GM12801 (cell line): ENCODE measurements around the gene GAS6.

ENCODE experiments used
- TF ChIP-seq, protein P1 (sequence below): IDR thresholded peaks from one replicate; pipeline ENCODE4 v1.5.1; 2011; ENCODE audit warnings: control low read depth; ENCODE audit not compliant: insufficient read length; ENCODE audit errors: extremely low read depth

The GAS6 gene

DNA sequence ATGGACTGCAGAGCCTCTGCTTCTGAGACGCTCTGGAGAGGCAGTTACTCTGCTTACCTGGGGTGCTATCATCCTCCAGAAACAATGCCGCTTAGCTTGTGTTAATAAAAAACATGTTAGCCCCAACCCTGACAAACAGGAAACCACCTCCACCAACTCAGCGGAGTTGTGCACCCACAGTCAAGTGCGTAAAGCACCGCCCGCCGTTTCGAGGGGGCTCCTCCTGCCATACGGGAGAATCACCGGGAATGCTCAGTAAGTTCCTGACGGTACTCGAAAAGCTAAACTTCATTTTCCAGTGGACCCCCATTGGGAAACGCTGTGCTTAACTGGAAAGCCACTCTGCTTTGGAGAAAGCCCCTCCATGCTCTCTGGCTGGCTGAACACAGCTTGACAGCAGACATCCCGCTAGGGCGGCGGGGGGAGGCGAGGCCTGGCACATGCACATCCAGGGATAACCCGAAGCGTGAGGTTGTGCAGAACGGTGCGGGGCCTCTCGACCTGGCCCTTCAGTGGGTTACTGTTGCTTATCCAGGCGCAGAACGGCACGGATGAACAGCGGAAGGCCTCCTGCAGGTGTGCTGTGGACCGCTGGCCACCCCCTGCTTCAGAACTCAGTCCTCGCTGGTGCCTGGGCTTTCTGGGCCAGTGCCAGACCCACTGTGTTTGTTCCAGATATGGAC lies 17.1 kb downstream of the GAS6 start:
- TF ChIP-seq, protein P1, sequence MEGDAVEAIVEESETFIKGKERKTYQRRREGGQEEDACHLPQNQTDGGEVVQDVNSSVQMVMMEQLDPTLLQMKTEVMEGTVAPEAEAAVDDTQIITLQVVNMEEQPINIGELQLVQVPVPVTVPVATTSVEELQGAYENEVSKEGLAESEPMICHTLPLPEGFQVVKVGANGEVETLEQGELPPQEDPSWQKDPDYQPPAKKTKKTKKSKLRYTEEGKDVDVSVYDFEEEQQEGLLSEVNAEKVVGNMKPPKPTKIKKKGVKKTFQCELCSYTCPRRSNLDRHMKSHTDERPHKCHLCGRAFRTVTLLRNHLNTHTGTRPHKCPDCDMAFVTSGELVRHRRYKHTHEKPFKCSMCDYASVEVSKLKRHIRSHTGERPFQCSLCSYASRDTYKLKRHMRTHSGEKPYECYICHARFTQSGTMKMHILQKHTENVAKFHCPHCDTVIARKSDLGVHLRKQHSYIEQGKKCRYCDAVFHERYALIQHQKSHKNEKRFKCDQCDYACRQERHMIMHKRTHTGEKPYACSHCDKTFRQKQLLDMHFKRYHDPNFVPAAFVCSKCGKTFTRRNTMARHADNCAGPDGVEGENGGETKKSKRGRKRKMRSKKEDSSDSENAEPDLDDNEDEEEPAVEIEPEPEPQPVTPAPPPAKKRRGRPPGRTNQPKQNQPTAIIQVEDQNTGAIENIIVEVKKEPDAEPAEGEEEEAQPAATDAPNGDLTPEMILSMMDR: no peak

DNA sequence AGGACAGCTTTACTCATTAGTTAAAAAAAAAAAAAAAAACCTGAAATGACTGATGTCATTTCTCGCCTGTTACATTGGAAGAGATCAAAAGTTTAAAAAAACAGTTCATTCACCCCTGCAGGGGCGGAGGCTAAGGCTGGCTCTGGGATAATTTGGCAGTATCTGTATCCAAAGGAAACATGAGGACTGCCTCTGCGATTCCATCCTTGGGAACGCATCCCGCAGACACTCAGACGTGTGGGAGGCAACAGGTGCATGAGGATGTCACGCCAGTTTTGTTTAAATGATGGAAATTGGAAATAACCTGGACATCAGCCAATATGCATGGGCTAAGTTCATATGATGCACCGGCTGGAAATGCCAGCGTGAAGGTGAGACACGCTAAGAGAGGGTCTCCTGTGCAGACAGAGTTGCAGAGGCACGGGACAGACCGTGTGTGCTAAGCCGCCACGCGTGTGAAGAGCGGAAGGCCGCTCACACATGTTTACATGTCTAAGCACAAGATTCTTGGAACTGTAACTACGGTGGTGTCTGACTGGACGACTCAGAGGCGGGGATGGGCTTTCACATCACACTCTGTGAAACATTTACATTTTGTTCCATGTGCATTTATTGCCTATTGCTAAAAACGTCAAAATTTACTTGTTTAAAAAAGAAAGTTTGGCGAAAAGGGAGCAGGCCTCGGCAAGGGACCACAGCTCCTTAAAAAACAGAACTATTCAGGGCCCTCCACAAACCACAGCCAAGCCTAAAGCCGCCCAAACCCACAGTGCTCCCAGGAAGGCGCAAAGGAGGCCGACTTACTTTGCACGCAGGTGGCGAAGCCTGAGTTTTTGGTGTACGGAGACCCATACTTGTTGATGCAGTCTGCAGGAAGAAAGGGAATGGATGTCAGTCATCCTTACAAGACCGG lies 17.9 kb downstream of the GAS6 start:
- TF ChIP-seq, protein P1: no peak

DNA sequence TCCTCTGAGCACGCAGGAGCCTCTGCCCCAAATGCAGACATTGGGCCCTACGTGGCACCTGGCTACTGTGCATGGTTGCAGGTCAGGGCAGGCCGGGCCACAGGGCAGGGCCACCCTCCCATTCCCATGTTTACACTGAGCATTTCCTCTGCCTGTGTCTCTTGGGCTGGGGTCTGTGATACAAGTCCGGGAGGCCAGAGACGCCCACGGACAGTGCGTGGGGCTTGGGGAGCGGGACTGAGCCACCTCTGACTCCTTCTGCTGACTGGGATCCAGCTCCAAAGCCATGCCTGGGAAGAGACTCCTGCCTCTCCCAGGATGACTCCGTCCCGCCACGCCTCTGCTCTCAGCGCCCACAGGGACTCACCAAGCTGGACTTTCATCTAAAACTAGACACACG lies 18.8 kb downstream of the GAS6 start:
- TF ChIP-seq, protein P1: no peak

DNA sequence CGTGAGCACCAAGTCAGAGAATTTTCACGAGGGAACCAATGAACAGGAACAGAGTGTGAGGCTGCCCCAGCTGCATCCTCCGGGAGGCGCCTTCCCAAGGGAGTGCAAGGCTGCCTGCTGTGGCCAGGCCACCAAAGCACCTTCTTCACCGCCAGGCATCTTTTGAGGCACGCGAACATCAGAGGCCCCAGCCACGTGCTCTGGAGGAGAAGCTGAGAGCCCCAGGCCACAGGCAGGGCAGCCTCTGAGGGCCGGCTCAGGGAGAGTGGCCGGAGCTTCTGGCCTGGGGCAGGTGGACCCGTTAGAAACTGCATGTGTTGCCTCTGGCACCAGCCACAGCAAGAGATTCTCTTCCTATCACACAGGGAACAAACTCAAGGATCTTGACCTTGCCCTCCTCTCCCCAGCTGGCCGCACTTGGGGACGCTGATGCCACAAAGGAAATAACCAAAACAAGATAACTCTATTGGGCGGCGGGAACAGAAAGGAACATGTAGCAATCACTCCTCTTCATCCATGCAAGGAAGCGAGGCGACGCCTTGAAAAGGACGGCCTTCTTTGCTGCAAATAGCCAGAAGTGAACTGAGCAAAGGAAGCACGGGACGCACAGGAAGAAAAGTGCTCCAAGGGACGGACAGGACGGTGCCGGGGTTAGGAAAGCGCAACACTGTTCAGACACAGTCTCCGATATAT lies 19.9 kb downstream of the GAS6 start:
- TF ChIP-seq, protein P1: no peak

GRCh38 chr13:113843063-113843654 lies 20.7 kb downstream of the GAS6 start:
- TF ChIP-seq, protein P1: no peak

DNA sequence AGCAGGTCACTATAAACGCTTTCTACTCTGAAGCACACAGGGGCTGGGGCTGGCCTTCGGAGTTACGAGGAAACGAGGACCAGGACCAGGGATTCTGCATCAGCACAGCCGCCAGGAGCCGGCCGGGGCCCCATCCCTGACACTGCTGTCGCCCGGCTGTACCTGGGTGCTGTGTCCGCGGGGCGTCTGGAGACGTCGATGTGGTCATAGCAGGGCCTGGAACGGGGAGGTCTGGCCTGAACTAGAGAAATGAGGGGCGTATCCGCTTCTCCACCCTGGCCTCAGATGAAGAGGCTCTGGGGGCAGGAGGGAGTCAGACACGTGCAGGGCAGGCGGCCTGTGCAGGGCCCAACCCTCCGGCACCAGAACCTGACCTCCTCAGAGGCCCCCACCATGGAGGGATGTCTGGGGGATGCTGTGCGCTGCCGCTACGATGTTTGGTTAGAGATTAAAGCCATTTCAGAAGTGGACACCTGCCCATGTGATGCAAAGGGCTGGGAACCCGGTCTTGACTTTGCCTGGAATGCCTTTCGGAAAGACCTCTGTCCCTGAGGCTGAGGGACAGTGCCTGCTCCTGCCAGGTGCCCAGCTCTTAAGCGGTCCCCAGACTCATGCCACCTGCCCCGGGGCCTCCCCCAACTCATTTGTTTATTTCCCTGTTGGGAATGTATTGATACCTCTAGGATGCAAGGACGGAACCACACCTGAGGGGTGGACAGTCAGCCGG lies 21.4 kb downstream of the GAS6 start:
- TF ChIP-seq, protein P1: no peak
